Amniotic stem cell (primary cell): Measurements from ENCODE around the gene RBBP8.

ENCODE experiments used
- DNase-seq: peaks from one replicate; lab custom pipeline; 2025; lab: John Stamatoyannopoulos, UW

The RBBP8 gene

GRCh38 chr18:22999647-23000046, 66.5 kb downstream of the RBBP8 start:
- no peak for DNase-seq

- DNase-seq = no peak
Observed at GRCh38 chr18:23003289-23003688, 70.2 kb downstream of the RBBP8 start.

- no peak for DNase-seq
Observed at GRCh38 chr18:23012249-23012648, 79.1 kb downstream of the RBBP8 start.

GRCh38 chr18:23020555-23021294, 87.6 kb downstream of the RBBP8 start:
- no peak for DNase-seq

- no peak for DNase-seq
Observed at GRCh38 chr18:23021623-23022022, 88.5 kb downstream of the RBBP8 start.

GRCh38 chr18:23032030-23032582, 99.0 kb downstream of the RBBP8 start:
- DNase-seq = peak; percentile 32

- DNase-seq = no peak
Observed at GRCh38 chr18:23033056-23033455, 99.9 kb downstream of the RBBP8 start.

GRCh38 chr18:23036660-23037201, 103.6 kb downstream of the RBBP8 start:
- no peak for DNase-seq

- DNase-seq = no peak
Observed at GRCh38 chr18:23037646-23038045, 104.5 kb downstream of the RBBP8 start.

- peak; percentile 57 for DNase-seq
Observed at GRCh38 chr18:23038712-23039111, 105.6 kb downstream of the RBBP8 start.

- DNase-seq = no peak
Observed at GRCh38 chr18:23042133-23042532, 109.0 kb downstream of the RBBP8 start.

- no peak for DNase-seq
Observed at GRCh38 chr18:23043803-23044376, 110.8 kb downstream of the RBBP8 start.

- no peak for DNase-seq
Observed at GRCh38 chr18:23049698-23050373, 116.7 kb downstream of the RBBP8 start.

- no peak for DNase-seq
Observed at GRCh38 chr18:23053776-23054457, 120.8 kb downstream of the RBBP8 start.

- no peak for DNase-seq
Observed at GRCh38 chr18:23054553-23054952, 121.4 kb downstream of the RBBP8 start.

- DNase-seq = no peak
Observed at GRCh38 chr18:23056315-23056714, 123.2 kb downstream of the RBBP8 start.

- no peak for DNase-seq
Observed at GRCh38 chr18:23057096-23057495, 124.0 kb downstream of the RBBP8 start.

- DNase-seq = no peak
Observed at GRCh38 chr18:23058746-23059415, 125.8 kb downstream of the RBBP8 start.

- no peak for DNase-seq
Observed at GRCh38 chr18:23059541-23060465, 126.7 kb downstream of the RBBP8 start.

- DNase-seq = no peak
Observed at GRCh38 chr18:23062011-23062410, 128.9 kb downstream of the RBBP8 start.
